ENCODE data around the gene VLDLR. TPM values are rescaled to one million over a fixed set of nuclear protein-coding genes. Genes with fewer than 3 reads are reported as not detected.
A peak's percentile ranks its signal among the peaks of the same experiment; 100 is the strongest.

Gene VLDLR
- total RNA-seq = 10 to 100 TPM; 13.0 to 17.1 TPM

GRCh38 chr9:2621722-2622460 lies at the start of gene VLDLR:
Gene VLDLR (plus strand): TSS chr9:2621787. CDS start chr9:2622190, 403 bp downstream.
- Mint-ChIP-seq H3K4me3 (peak within 1 kb of the TSS; percentile 88), H3K27ac (peak within 1 kb of the TSS; percentile 81), H3K9me3 (no peaks in the 10 kb centered on the region), H3K4me1 (ENCODE audit: low read depth) (peaks cover 8% of the 10 kb centered on the region), H3K27me3 (peaks cover 66% of the 10 kb centered on the region), H3K36me3 (ENCODE audit: low read depth) (peaks cover 3% of the 10 kb centered on the region)
- ATAC-seq = peak; percentile 57
- POLR2A ChIA-PET = no interaction called here
- peak; percentile 48 for DNase-seq
- CTCF ChIA-PET = no interaction called here
- TF ChIP-seq CTCF (IDR thresholded peaks at IDR 0.05) = no peak
- intact Hi-C loops (cut with micrococcal nuclease) = loop anchor here (10.0 kb wide), 1 partner anchor 223 kb away; the partner anchor contains the start of gene PUM3

- no peaks in the 10 kb centered on the region for H3K36me3 Mint-ChIP-seq (ENCODE audit: low read depth)
- peaks cover 16% of the 10 kb centered on the region for H3K27me3 Mint-ChIP-seq
- no peak overlapping the region for H3K27ac Mint-ChIP-seq
- H3K4me1 Mint-ChIP-seq (ENCODE audit: low read depth) = no peaks in the 10 kb centered on the region
- no peak overlapping the region for H3K4me3 Mint-ChIP-seq
- no peaks in the 10 kb centered on the region for H3K9me3 Mint-ChIP-seq
- no peak for ATAC-seq
- ChIA-PET CTCF (no interaction called here), POLR2A (no interaction called here)
- no peak for DNase-seq
- intact Hi-C loops (cut with micrococcal nuclease) = no loop called here
- TF ChIP-seq CTCF (IDR thresholded peaks at IDR 0.05) = no peak
Measured at GRCh38 chr9:2574203-2574602, 47.4 kb upstream of the VLDLR start.

- H3K27me3 Mint-ChIP-seq = peaks cover 14% of the 10 kb centered on the region
- ChIA-PET POLR2A (interaction anchor here (0.6 kb wide), 1 partner anchor 329 kb away, joined by 4 read pairs; no protein-coding TSS in a partner anchor), CTCF (no interaction called here)
- H3K36me3 Mint-ChIP-seq (ENCODE audit: low read depth) = no peaks in the 10 kb centered on the region
- intact Hi-C loops (cut with micrococcal nuclease) = no loop called here
- no peak overlapping the region for H3K4me3 Mint-ChIP-seq
- DNase-seq (no peak), ATAC-seq (no peak)
- no peaks in the 10 kb centered on the region for H3K9me3 Mint-ChIP-seq
- no peak overlapping the region for H3K27ac Mint-ChIP-seq
- TF ChIP-seq CTCF (IDR thresholded peaks at IDR 0.05) = no peak
- H3K4me1 Mint-ChIP-seq (ENCODE audit: low read depth) = no peaks in the 10 kb centered on the region
Measured at GRCh38 chr9:2576631-2577030, 45.0 kb upstream of the VLDLR start.

- peak; percentile 13 for DNase-seq
- H3K4me3 Mint-ChIP-seq = no peak overlapping the region
- POLR2A ChIA-PET = no interaction called here
Measured at GRCh38 chr9:2583308-2584013, 38.1 kb upstream of the VLDLR start.

More at GRCh38 chr9:2583308-2584013, 38.1 kb upstream of the VLDLR start:
- H3K36me3 Mint-ChIP-seq (ENCODE audit: low read depth) = no peaks in the 10 kb centered on the region
- peaks cover 2% of the 10 kb centered on the region for H3K4me1 Mint-ChIP-seq (ENCODE audit: low read depth)
- H3K27ac Mint-ChIP-seq = no peak overlapping the region
- no peak for TF ChIP-seq CTCF (IDR thresholded peaks at IDR 0.05)
- peaks cover 21% of the 10 kb centered on the region for H3K27me3 Mint-ChIP-seq
- H3K9me3 Mint-ChIP-seq = peaks cover 3% of the 10 kb centered on the region
- CTCF ChIA-PET = no interaction called here
- intact Hi-C loops (cut with micrococcal nuclease) = no loop called here
- ATAC-seq = no peak

Data from activated CD8-positive, alpha-beta T cell treated with anti-CD3 and anti-CD28 coated beads for 36 hours (primary cell).